ENCODE results near the gene STRA6.
A peak's percentile ranks its signal among the peaks of the same experiment; 100 is the strongest.

STRA6 gene, protein sequence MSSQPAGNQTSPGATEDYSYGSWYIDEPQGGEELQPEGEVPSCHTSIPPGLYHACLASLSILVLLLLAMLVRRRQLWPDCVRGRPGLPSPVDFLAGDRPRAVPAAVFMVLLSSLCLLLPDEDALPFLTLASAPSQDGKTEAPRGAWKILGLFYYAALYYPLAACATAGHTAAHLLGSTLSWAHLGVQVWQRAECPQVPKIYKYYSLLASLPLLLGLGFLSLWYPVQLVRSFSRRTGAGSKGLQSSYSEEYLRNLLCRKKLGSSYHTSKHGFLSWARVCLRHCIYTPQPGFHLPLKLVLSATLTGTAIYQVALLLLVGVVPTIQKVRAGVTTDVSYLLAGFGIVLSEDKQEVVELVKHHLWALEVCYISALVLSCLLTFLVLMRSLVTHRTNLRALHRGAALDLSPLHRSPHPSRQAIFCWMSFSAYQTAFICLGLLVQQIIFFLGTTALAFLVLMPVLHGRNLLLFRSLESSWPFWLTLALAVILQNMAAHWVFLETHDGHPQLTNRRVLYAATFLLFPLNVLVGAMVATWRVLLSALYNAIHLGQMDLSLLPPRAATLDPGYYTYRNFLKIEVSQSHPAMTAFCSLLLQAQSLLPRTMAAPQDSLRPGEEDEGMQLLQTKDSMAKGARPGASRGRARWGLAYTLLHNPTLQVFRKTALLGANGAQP

DNA sequence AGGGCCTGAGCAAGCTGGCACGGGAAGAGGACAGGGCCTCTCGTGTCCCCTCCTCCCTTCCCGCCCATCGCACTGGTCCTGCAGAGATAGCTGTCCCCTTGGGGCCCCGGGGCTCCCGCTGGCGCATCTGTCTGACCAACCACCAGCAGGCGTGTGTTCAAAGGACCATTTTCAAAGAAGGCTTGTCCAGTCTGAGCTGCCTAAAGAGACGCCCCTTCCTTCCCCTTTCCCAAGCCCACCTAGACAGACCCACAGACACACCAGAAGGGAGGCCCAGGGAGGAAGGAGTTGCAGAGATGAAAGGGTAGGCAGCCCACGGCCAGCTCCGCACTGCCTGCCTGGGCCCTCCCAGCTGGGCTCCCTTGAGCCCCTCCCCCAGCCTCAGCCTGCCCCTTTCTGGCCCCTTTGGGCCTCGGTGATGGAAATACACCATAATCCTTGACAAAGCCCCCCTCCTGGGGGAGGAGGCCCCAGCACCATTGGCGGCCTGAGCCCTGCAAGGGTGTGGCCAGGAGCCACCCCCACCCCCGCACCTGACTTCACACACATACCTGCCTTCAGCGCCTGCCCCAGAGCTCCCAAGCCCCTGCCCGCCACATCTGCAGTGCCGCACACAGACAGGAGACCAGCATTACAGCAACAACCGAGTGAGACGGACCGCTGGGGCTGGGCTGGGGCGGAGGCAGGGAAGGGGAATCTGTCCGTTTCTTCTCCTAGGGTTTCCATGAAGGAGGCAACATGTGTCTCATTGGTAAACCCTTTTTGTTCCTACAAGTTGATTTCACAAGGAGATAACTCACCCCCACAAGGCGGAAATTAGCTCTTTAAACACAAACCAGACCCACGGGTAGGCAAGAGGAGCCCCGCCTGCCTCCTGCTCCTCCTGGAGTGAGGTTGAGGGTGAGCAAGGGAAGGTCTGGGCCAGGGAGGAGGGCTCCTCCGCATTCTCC, at the start of gene STRA6:
Gene STRA6, minus strand, starts transcription at position 336 of the 950 bp plus-strand sequence. CDS start 520 bp downstream, outside the sequence.
- DNase-seq (ENCODE audit: low spot score): no peak

- DNase-seq (ENCODE audit: low spot score): no peak
These were observed 49.7 kb upstream of the STRA6 start for GRCh38 chr15:74252291-74252690.

GRCh38 chr15:74251131-74251811, 48.7 kb upstream of the STRA6 start:
- peak; percentile 87 for DNase-seq (ENCODE audit: low spot score)

DNA sequence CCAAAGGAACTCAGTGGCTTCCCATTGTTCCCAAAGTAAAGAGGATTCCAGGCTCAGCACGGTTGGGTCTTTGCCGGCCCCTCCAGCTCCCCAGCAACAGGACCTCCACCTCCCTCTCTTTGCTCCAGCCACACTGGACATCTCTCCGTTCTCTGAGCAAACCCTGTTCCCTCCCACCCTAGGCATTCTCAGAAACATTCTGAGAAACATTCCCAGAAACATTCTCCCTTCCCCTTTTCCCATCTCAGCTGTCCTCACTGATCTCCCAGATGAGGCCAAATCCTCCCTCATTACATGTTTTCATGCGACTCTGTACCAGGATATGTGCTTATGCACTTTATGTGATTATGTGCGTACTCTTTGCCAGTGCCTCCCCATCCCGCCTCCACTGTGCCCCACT, 47.7 kb upstream of the STRA6 start:
- DNase-seq (ENCODE audit: low spot score): no peak

GRCh38 chr15:74245342-74245931, 42.9 kb upstream of the STRA6 start:
- peak; percentile 37 for DNase-seq (ENCODE audit: low spot score)

GRCh38 chr15:74244822-74245341, 42.3 kb upstream of the STRA6 start:
- no peak for DNase-seq (ENCODE audit: low spot score)

GRCh38 chr15:74243431-74243830, 40.8 kb upstream of the STRA6 start:
- no peak for DNase-seq (ENCODE audit: low spot score)

DNA sequence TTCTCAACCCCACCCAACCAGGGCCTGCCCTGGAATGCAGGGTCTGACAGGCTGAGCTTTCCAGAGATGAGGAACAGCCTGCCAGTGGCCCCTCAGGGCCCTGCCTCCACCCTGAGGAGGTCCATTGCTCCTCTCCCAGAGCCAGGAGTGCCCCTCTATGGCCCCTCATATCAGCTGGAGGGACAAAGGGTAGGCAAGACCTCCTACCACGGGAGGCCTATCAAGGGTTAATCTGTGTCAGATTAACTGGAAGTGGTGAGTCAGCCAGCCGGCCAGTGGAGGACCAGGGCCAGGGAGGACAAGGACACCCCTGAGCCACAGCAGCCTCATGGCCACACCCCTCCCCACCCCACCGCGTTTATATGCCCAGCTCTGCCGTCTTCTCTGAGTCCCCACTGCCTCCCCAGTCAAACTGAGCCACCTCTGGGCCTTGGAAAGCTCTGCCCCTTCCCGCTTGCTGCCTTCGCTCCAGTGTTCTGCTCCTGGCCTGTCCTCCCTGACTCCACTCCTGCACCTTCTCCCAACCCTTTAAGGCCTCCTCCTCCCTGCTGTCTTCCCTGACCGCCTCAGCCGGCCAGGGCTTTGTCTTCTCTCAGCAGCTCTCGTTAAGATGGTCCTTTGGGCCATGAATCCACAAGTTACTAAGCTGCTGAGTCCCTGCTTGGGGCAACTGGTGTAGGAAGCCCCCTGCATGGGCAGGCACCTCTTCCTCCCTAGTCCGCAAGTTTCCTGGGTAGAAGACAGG, 40.0 kb upstream of the STRA6 start:
- no peak for DNase-seq (ENCODE audit: low spot score)

DNA sequence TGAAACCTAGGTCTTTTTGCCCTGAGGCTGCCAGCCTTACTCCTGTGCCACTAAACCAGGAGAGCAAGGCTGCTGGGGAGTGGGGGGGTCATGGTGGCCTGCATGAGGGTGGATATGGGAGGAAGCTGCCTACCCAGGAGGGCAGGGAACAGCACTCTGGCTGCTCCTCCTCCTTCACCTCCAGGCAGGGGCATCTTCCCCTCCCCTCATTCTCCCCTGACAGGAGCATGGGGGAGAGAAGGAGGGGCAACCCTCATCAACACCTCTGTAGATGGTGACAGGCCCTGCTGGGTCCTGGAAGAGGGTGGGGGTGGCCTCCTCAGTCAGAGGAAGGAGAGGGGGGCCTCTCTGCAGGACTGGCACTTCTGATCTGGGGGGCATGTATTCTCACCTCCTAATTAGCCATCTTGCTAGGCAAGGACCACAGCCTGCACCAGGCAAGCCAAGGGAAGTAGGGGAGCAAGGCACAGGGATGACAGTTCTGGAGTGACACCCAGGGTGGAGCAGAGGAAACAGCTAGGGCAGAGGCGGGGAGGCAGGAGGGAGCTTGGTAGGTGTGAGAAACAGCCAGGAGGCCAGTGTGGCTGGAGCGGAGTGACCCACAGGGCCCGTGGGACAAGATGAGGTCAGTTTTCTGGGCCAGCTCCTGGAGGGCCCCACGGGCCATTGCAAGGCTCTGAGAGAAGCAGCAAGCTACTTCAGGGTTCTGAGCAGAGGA, 38.5 kb upstream of the STRA6 start:
- no peak for DNase-seq (ENCODE audit: low spot score)

DNA sequence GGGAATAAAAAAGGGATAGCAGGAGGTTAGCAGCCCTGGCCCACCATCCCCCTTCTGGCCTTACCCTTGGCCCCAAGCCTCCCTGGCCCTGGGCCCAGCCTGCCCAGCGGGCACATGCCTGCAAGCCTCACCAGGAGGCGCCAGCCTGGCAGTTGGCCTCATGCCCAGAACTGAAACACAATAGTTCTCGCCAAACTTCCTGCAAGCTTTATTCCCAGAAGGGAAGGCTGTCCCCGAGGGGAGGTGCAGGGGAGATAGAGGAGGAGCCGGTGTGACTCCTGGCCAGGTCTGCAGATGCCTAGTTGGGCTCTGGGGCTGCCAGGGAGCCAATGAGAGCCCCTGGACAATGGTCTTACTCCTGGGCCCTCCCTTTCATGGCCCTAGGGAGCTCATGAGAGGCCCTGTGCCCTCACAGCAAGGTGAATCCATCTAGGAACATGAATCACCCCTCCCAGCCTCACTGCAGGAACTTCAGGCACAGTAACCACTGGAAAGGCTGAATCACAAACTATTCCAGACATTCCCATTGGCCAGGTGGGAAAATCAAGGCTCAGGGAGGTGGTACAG, 37.5 kb upstream of the STRA6 start:
- peak; percentile 86 for DNase-seq (ENCODE audit: low spot score)

DNA sequence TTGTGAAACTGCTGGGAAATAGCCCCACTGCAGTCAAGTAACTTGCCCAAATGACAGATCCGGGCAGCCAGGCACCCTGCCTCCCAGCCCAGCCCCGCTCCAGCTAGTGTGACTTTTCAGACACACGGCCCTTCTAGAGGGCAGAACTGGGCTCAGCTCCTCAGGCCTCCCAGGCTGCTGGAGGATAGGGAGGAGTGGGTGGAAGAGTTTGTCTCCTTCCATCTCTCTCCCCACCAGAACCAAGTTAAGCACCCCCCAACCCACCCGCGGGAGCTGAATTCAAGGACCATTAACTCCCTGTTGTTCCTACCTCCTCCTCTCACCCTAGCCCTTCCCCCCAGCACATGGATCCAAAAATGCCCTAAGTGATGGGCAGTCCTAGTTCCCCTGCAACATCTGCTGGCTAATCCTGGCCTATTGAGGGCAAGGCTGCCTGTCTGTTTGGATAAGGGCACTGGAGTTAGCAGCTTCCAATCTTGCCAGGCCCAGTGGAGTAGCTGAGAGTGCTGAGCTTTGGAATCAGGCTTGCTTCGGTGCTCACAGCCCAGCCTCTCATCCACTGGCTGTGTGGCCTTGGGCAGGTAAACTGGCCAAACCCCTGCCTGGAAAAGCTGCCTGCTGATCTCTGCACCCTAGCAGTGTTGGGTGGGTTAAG, 36.6 kb upstream of the STRA6 start:
- DNase-seq (ENCODE audit: low spot score): no peak

- DNase-seq (ENCODE audit: low spot score): no peak
These were observed 33.4 kb upstream of the STRA6 start, which contains the start of gene CCDC33 for GRCh38 chr15:74235962-74236361. CCDC33 (plus strand) TSS chr15:74236326; CDS start chr15:74236720, 394 bp downstream.

- DNase-seq (ENCODE audit: low spot score): no peak
These were observed 31.9 kb upstream of the STRA6 start for GRCh38 chr15:74234598-74234875.

DNA sequence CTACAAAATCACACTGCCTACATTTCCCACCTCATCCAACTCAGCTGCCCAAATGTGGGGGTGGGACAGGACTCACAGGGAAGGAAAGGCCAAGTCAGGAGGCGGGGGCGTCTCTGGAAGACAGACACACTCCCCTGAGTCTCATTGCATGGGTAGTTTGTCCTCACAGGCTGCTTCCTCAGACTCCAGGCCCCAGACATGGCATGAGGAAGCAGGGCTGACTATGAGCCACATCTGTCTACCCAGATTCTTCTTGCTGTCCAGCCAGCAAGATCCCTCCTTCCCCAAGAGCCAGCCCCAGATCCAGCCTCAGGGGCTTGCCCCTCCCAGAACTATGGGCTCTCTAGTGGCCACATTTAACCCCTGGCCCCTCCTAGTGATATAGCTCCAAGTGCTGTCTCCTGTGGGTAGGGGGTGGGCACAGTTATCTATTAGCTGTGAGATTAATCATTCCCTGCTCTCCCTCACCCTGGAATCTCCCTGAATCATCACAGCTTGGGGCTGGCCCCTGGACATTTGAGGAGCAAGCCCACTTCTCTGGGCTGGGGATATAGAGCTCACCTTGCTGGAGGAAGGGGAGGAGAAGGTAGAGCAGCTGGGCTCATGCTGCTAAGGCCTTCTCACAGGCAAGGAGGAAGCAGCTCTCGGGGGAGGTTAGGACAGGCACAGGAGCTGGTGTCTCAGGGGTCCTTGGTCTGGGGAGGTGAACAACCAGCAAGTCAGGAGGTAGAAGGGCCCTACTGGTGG, 31.4 kb upstream of the STRA6 start:
- DNase-seq (ENCODE audit: low spot score): no peak

- DNase-seq (ENCODE audit: low spot score): no peak
These were observed 30.8 kb upstream of the STRA6 start for GRCh38 chr15:74233373-74233772.

DNA sequence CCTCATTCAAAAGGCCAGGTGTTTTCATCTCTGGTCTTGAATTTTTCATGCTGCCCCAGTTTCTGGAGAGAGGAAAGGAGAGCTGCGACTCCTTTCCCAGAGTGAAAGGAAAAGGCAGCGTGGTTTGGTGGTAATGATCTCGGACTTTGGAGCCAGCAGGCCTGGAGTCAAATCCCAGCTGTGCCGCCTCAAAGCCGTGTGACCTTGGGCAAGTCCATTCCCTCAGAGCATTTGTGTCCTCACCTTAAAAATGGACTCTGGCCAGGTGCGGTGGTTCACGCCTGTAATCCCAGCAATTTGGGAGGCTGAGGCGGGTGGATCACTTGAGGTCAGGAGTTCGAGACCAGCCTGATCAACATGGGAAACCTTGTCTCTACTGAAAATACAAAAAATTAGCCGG, 28.9 kb upstream of the STRA6 start:
- DNase-seq (ENCODE audit: low spot score): no peak

DNA sequence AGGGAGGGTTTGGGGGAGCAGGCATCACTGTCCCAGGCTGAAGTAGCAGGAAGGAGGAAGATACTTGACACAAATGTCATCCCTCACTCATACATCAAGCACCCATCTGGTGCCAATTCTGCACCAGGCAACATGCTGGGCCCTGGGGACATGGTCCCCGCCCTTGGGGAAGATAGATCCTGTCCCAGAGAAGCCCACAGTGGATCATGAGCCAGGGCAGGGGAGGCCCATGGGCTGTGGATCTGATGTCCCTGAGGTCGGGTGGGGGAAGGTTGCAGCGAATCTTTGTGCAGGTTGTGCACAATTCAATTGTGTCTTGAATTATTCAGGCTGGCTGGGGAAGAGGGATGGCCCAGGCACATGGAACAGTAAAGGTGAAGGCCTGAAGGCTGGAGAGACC, 27.1 kb upstream of the STRA6 start:
- DNase-seq (ENCODE audit: low spot score): no peak

- DNase-seq (ENCODE audit: low spot score): no peak
These were observed 26.1 kb upstream of the STRA6 start for GRCh38 chr15:74228723-74229081.
